HFFc6 (cell line): Measurements from ENCODE around the gene SRGAP3. TPM values are rescaled to one million over a fixed set of nuclear protein-coding genes. Genes with fewer than 3 reads are reported as not detected.

Experiments
- DNase-seq: peaks from one replicate; pipeline ENCODE4 v3.0.0-alpha.2; 2018
- H3K27ac Mint-ChIP-seq: 2 replicates; pipeline ENCODE4 v1.8.0; 2020; ENCODE audit warnings: mild to moderate bottlenecking, mixed read lengths
- H3K27me3 Mint-ChIP-seq: 2 replicates; pipeline ENCODE4 v1.8.0; 2021; ENCODE audit warnings: mild to moderate bottlenecking, moderate library complexity, mixed read lengths; ENCODE audit not compliant: insufficient read depth
- H3K36me3 Mint-ChIP-seq: 2 replicates; pipeline ENCODE4 v1.8.0; 2021; ENCODE audit warnings: low read depth, mixed read lengths
- H3K4me1 Mint-ChIP-seq: 2 replicates; pipeline ENCODE4 v1.8.0; 2020; ENCODE audit warnings: low read depth, mixed read lengths
- H3K4me3 Mint-ChIP-seq: 2 replicates; pipeline ENCODE4 v1.8.0; 2020; ENCODE audit warnings: mild to moderate bottlenecking, moderate library complexity, mixed read lengths
- H3K9me3 Mint-ChIP-seq: 2 replicates; pipeline ENCODE4 v1.8.0; 2020; ENCODE audit warnings: mild to moderate bottlenecking, mixed read lengths
- total RNA-seq, 6 experiments: library from RNA; stranded (reverse); fragmentation: NEBNext Ultra II Directional; extraction: Animal tissue kit (Norgen Biotek cat#: 25700); gene quantifications; 2 replicates in 1 of 6; 3 replicates in 5 of 6; pipeline ENCODE4 v1.2.3, GENCODE V29; 2021
- TF ChIP-seq, protein P1 (sequence below): fragments of 200-600 bp; sonication (generic); IDR thresholded peaks from 2 replicates; pipeline ENCODE4 v1.5.0; 2021; ENCODE audit warnings: antibody characterized with exemption, mild to moderate bottlenecking

Gene SRGAP3
- total RNA-seq, 6 experiments from 2014 or later, result 0.23 to 0.92 (median 0.77) TPM

DNA sequence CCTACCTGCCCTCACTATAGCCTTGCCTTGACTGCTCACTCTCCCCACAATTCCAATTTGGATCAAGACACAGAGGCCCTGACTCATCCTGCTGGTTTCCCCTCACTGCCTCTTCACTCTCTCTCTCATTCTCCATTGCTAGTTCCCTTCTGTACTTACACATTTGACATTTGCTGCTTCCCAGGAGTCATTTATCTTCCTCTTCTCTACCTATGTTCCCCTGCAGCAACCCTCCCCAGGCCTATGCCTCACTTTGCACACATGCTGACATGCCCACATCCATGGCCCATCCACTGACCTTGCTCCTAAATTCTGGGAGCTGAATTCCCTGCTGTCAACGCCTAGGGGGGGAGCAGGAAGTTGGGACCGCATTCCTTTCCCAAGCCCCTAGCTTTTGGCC, 82.2 kb downstream of the SRGAP3 start:
- Mint-ChIP-seq H3K27ac (no peak overlapping the region), H3K4me3 (no peak overlapping the region), H3K4me1 (no peaks in the 10 kb centered on the region), H3K9me3 (no peaks in the 10 kb centered on the region), H3K27me3 (peaks cover 22% of the 10 kb centered on the region), H3K36me3 (no peaks in the 10 kb centered on the region)
- DNase-seq, result no peak
- TF ChIP-seq, protein P1, sequence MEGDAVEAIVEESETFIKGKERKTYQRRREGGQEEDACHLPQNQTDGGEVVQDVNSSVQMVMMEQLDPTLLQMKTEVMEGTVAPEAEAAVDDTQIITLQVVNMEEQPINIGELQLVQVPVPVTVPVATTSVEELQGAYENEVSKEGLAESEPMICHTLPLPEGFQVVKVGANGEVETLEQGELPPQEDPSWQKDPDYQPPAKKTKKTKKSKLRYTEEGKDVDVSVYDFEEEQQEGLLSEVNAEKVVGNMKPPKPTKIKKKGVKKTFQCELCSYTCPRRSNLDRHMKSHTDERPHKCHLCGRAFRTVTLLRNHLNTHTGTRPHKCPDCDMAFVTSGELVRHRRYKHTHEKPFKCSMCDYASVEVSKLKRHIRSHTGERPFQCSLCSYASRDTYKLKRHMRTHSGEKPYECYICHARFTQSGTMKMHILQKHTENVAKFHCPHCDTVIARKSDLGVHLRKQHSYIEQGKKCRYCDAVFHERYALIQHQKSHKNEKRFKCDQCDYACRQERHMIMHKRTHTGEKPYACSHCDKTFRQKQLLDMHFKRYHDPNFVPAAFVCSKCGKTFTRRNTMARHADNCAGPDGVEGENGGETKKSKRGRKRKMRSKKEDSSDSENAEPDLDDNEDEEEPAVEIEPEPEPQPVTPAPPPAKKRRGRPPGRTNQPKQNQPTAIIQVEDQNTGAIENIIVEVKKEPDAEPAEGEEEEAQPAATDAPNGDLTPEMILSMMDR, result no peak

DNA sequence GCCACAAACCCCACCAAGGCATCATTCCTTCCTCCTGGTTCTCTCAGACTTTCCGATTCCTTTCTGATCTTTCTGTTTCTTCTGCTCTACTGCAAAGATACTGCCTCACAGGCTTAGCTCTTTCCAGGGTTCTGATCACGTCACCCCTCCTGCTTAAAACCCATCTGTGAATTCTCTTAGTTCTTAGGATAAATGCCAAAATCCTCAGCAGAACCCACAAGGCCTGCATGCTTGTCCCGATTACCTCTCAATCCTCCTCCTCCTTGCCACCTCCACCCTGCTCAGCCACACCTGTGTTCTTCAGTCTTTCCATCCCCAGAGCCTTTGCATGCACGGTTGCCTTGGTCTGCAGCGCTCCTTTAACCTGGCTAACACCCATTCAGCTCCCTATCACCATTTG, 84.0 kb downstream of the SRGAP3 start:
- TF ChIP-seq, protein P1, result no peak
- Mint-ChIP-seq H3K4me1 (no peaks in the 10 kb centered on the region), H3K4me3 (no peak overlapping the region), H3K36me3 (no peaks in the 10 kb centered on the region), H3K9me3 (no peaks in the 10 kb centered on the region), H3K27me3 (peaks cover 12% of the 10 kb centered on the region), H3K27ac (no peak overlapping the region)
- DNase-seq, result no peak

DNA sequence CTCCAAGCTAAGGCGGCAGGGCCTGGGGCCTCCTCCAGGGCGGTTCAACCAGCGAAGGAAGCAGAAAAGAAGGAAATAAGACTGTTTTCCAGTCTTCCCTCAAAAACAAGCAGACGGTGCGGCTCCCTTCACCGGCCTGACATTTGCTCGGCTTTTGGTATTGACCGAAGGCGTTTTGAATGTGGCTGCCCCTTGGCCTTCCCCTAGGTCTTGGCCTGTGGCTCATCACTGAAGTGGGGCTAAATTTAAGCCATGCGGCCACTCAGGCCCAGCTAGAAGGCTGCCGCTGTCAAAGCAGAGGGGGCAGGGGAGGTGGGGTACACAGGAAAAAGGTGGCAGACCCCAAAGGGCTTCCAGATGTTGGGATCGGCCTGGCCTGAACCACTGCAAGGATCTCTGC, 86.2 kb downstream of the SRGAP3 start:
- no peak overlapping the region for H3K27ac Mint-ChIP-seq
- H3K4me1 Mint-ChIP-seq, result no peaks in the 10 kb centered on the region
- no peak for DNase-seq
- no peak overlapping the region for H3K4me3 Mint-ChIP-seq
- H3K36me3 Mint-ChIP-seq, result no peaks in the 10 kb centered on the region
- H3K9me3 Mint-ChIP-seq, result no peaks in the 10 kb centered on the region
- TF ChIP-seq, protein P1, result no peak
- peaks cover 14% of the 10 kb centered on the region for H3K27me3 Mint-ChIP-seq

DNA sequence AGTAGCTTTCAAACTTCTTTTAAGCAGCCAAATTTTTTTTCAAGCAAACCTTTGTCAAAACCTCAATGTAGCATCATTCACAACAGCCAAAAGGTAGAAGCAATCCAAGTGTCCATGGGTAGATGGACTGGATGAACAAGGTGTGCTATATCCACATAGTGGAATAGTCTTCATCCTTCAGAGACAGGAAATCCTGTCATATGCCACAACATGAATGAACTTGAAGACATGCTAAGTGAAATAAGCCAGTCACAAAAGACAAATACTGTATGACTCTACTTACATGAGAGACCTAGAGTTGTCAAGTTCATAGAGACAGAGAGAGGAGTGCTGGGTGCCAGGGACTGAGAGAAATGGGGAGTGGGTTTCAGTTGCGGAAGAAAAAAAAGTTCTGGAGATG, 87.6 kb downstream of the SRGAP3 start:
- no peaks in the 10 kb centered on the region for H3K36me3 Mint-ChIP-seq
- H3K27ac Mint-ChIP-seq, result no peak overlapping the region
- TF ChIP-seq, protein P1, result no peak
- no peaks in the 10 kb centered on the region for H3K4me1 Mint-ChIP-seq
- H3K4me3 Mint-ChIP-seq, result no peak overlapping the region
- peaks cover 19% of the 10 kb centered on the region for H3K27me3 Mint-ChIP-seq
- DNase-seq, result no peak
- H3K9me3 Mint-ChIP-seq, result no peaks in the 10 kb centered on the region

DNA sequence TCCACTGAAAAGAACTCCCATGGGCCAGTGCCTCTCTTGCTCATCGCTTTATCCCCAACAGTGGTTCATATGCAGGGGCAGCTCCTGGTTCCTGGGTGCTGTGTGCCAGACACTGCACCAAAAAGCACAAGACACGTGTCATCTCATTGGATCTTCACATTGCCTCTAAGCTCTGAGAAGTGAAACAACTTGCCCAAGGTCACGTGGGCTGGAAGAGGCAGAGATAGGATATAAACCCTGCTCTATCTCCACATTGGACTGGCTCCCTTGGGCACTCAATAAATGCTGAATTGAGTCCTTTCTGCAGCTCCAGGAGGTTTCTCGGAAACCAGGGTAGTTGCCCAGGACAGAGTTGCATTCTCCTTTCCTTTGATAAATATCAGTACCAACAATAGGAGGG, 88.1 kb downstream of the SRGAP3 start:
- TF ChIP-seq, protein P1, result no peak
- no peak for DNase-seq
- Mint-ChIP-seq H3K27ac (no peak overlapping the region), H3K27me3 (peaks cover 23% of the 10 kb centered on the region), H3K36me3 (no peaks in the 10 kb centered on the region), H3K4me3 (no peak overlapping the region), H3K4me1 (no peaks in the 10 kb centered on the region), H3K9me3 (no peaks in the 10 kb centered on the region)
